A549 (cell line): ENCODE results near the gene PEX10. TPM values are rescaled to one million over a fixed set of nuclear protein-coding genes. Genes with fewer than 3 reads are reported as not detected.

Experiments used
- ATAC-seq, 2 experiments: fragments of 200-7000 bp in 1 of 2; fragments of >200 bp in 1 of 2; cut with Nextera tagmentation in 1 of 2; cut with Tn5 transposase in 1 of 2; 3 replicates each; pipeline versions ENCODE4 v1.8.0 to v1.9.1; 2018 to 2020; ENCODE audit warnings: mild to moderate bottlenecking in 1 of 2, moderate library complexity in 1 of 2
- CTCF ChIA-PET: fragments of 300-600 bp; sonication (Branson Sonifier 250); formaldehyde crosslinking; extraction: SDS; loops from one replicate; lab custom pipeline; 2021; ENCODE audit warnings: antibody characterized with exemption, inconsistent platforms; lab: Yijun Ruan, JAX
- POLR2A ChIA-PET: fragments of 350-600 bp; formaldehyde crosslinking; extraction: SDS; loops from one replicate; lab custom pipeline; 2021; ENCODE audit warnings: antibody characterized with exemption, inconsistent platforms; lab: Yijun Ruan, JAX
- DNase-seq, 2 experiments: peaks; one replicate each; pipeline versions ENCODE4 v3.0.0 to v3.0.0-alpha.2; 2011 to 2016; ENCODE audit warnings: low read depth in 1 of 2, low spot score in 1 of 2
- FAIRE-seq: peaks from 2 replicates; lab custom pipeline; 2011; peaks lifted over from hg19 to GRCh38; lab: Jason Lieb, UNC
- H3K27ac ChIP-seq, 2 experiments: fragments of >200 bp; sonication (Bioruptor Twin); formaldehyde crosslinking; 3 replicates each; pipeline ENCODE4 v1.5.1; 2016 to 2017
- H3K4me1 ChIP-seq: fragments of >200 bp; sonication (Bioruptor Twin); formaldehyde crosslinking; 3 replicates; pipeline ENCODE4 v1.6.1; 2016
- H3K4me2 ChIP-seq: fragments of >200 bp; sonication (Bioruptor Twin); formaldehyde crosslinking; 3 replicates; pipeline ENCODE4 v1.6.1; 2016
- H3K4me3 ChIP-seq: fragments of >200 bp; sonication (Bioruptor Twin); formaldehyde crosslinking; 3 replicates; pipeline ENCODE4 v1.5.1; 2016
- H3K9me3 ChIP-seq: fragments of >200 bp; sonication (Bioruptor Twin); formaldehyde crosslinking; 3 replicates; pipeline ENCODE4 v1.6.1; 2016
- BCL3 ChIP-seq: fragments of >200 bp; sonication (Bioruptor Twin); formaldehyde crosslinking; IDR thresholded peaks from 3 replicates; pipeline ENCODE4 v1.6.1; 2016
- BHLHE40 ChIP-seq: IDR thresholded peaks from 2 replicates; pipeline ENCODE4 v1.6.1; 2012; ENCODE audit warnings: low read depth, low read length, inconsistent platforms
- CEBPB ChIP-seq, 2 experiments: fragments of >200 bp in 1 of 2; sonication (Bioruptor Twin) in 1 of 2; formaldehyde crosslinking in 1 of 2; IDR thresholded peaks; 2 replicates each; pipeline ENCODE4 v1.6.1; 2012 to 2016
- CTCF ChIP-seq: fragments of >200 bp; sonication (Bioruptor Twin); formaldehyde crosslinking; IDR thresholded peaks from 3 replicates; pipeline ENCODE4 v1.5.1; 2016
- E2F6 ChIP-seq: IDR thresholded peaks from 2 replicates; pipeline ENCODE4 v1.6.1; 2012; ENCODE audit warnings: low read depth, borderline replicate concordance
- EHF ChIP-seq: fragments of 250-450 bp; sonication (Bioruptor Pico); IDR thresholded peaks from 2 replicates; pipeline ENCODE4 v1.5.0; 2020; ENCODE audit warnings: mild to moderate bottlenecking
- FOXS1 ChIP-seq: fragments of 250-450 bp; sonication (Bioruptor Pico); IDR thresholded peaks from 2 replicates; pipeline ENCODE4 v1.5.0; 2020; ENCODE audit warnings: mild to moderate bottlenecking, moderate library complexity
- HOXB13 ChIP-seq: fragments of 250-450 bp; sonication (Bioruptor Pico); IDR thresholded peaks from 2 replicates; pipeline ENCODE4 v1.5.0; 2020; ENCODE audit warnings: low read depth, mild to moderate bottlenecking, moderate library complexity
- KDM1A ChIP-seq: fragments of 200-600 bp; sonication (generic); IDR thresholded peaks from 2 replicates; pipeline ENCODE4 v1.6.1; 2016; ENCODE audit warnings: low read depth, mild to moderate bottlenecking
- KDM5A ChIP-seq: fragments of 200-600 bp; sonication (generic); IDR thresholded peaks from 2 replicates; pipeline ENCODE4 v1.6.1; 2016; ENCODE audit warnings: antibody characterized with exemption, mild to moderate bottlenecking
- MAFK ChIP-seq: fragments of 450-650 bp; IDR thresholded peaks from 2 replicates; pipeline ENCODE4 v1.6.1; 2014; ENCODE audit not compliant: partially characterized antibody
- MYC ChIP-seq: IDR thresholded peaks from 2 replicates; pipeline ENCODE4 v1.6.1; 2012; ENCODE audit warnings: mild to moderate bottlenecking, inconsistent platforms, low read length, improper control_type of control experiment, borderline replicate concordance
- NFE2L2 ChIP-seq: fragments of 150-350 bp; conservative IDR thresholded peaks from 2 replicates; pipeline ENCODE4 v1.6.1; 2014; ENCODE audit warnings: low read length
- PHF8 ChIP-seq: fragments of 200-600 bp; sonication (generic); IDR thresholded peaks from 2 replicates; pipeline ENCODE4 v1.6.1; 2016; ENCODE audit warnings: low read depth, mild to moderate bottlenecking, antibody characterized with exemption, moderate library complexity, borderline replicate concordance
- POLR2A ChIP-seq: IDR thresholded peaks from 2 replicates; pipeline ENCODE4 v1.6.1; 2012; ENCODE audit warnings: mild to moderate bottlenecking, low read length
- RAD21 ChIP-seq, 2 experiments: fragments of >200 bp in 1 of 2; sonication (Bioruptor Twin) in 1 of 2; formaldehyde crosslinking in 1 of 2; IDR thresholded peaks in 1 of 2; conservative IDR thresholded peaks in 1 of 2; 2 replicates in 1 of 2; 3 replicates in 1 of 2; pipeline ENCODE4 v1.6.1; 2012 to 2018; ENCODE audit warnings: inconsistent platforms in 1 of 2
- REST ChIP-seq: fragments of 200-600 bp; sonication (generic); IDR thresholded peaks from 2 replicates; pipeline ENCODE4 v1.6.1; 2016; ENCODE audit warnings: antibody characterized with exemption, mild to moderate bottlenecking, moderate library complexity
- SREBF2 ChIP-seq: fragments of 450-650 bp; IDR thresholded peaks from 2 replicates; pipeline ENCODE4 v1.6.1; 2014; ENCODE audit warnings: mild to moderate bottlenecking, moderate library complexity
- TFCP2L1 ChIP-seq: fragments of 250-450 bp; sonication (Bioruptor Pico); IDR thresholded peaks from 2 replicates; pipeline ENCODE4 v1.5.0; 2021; ENCODE audit warnings: mild to moderate bottlenecking
- WGBS: methylation state at CpG from one replicate; pipeline ENCODE4 v1.1.6; 2017; ENCODE audit errors: missing lambda C conversion rate; 5-methylcytosine and 5-hydroxymethylcytosine counted together
- polyA plus RNA-seq, 4 experiments: library from polyadenylated mRNA; depleted of rRNA in 3 of 4; stranded (reverse); fragments of >200 nt; fragmentation: RNase III in 1 of 4; extraction: RNeasy Plus Mini Kit Qiagen cat#74134 plus additional on column Dnase treatment in 1 of 4; gene quantifications; 2 replicates in 3 of 4; 3 replicates in 1 of 4; pipeline ENCODE4 v1.2.3, GENCODE V29; 2011 to 2017

Gene PEX10
- polyA plus RNA-seq, 2 of the 4 experiments (the other 2 are of a cell fraction): 12.3 to 20.2 TPM

- Histone ChIP-seq H3K4me1 (peaks cover 11% of the 10 kb centered on the region), H3K4me2 (no peak overlapping the region), H3K4me3 (no peak overlapping the region), H3K27ac (no peak overlapping the region), H3K9me3 (no peaks in the 10 kb centered on the region)
- POLR2A ChIA-PET: no interaction called here
- CTCF ChIA-PET: interaction anchor here (0.5 to 7.2 kb wide), 5 partner anchors 14 to 370 kb away, joined by 3 to 63 read pairs (median 3); no protein-coding TSS in a partner anchor
- no peak for ATAC-seq
- no peak for FAIRE-seq
- no peak for TF ChIP-seq HOXB13
- no peak for TF ChIP-seq MAFK
- TF ChIP-seq FOXS1: no peak
- no peak for TF ChIP-seq PHF8
- TF ChIP-seq EHF (CRISPR knock-in tag): no peak
- TF ChIP-seq CTCF: no peak
- TF ChIP-seq RAD21 (conservative IDR thresholded peaks at IDR 0.05 in 1 of 2, IDR thresholded peaks at IDR 0.05 in 1 of 2): no peak
- no peak for TF ChIP-seq BHLHE40
- TF ChIP-seq REST: no peak
- TF ChIP-seq KDM5A: no peak
- no peak for TF ChIP-seq CEBPB (IDR thresholded peaks at IDR 0.05)
- TF ChIP-seq SREBF2: no peak
- no peak for TF ChIP-seq TFCP2L1 (CRISPR knock-in tag)
- no peak for TF ChIP-seq POLR2A
- TF ChIP-seq E2F6: no peak
- TF ChIP-seq KDM1A: no peak
- no peak for TF ChIP-seq BCL3
- TF ChIP-seq NFE2L2: no peak
- no peak for DNase-seq
- WGBS: 57% methylated on average over 8 of the region's 12 CpGs
Observed at GRCh38 chr1:2416403-2416802, 4.0 kb upstream of the PEX10 start.

GRCh38 chr1:2415801-2416208 is 3.4 kb upstream of the PEX10 start:
- POLR2A ChIA-PET: no interaction called here
- Histone ChIP-seq H3K9me3 (no peaks in the 10 kb centered on the region), H3K4me1 (peaks cover 16% of the 10 kb centered on the region), H3K4me3 (no peak overlapping the region), H3K4me2 (no peak overlapping the region)
- whole genome bisulfite sequencing: 89% methylated on average over 10 of the region's 19 CpGs
- CTCF ChIA-PET: interaction anchor here (0.9 to 7.2 kb wide), 5 partner anchors 15 to 1009 kb away, joined by 3 to 63 read pairs (median 3); no protein-coding TSS in a partner anchor
- FAIRE-seq (no peak), DNase-seq (no peak)
- TF ChIP-seq MYC: no peak
- TF ChIP-seq REST: no peak
- no peak for TF ChIP-seq RAD21 (conservative IDR thresholded peaks at IDR 0.05 in 1 of 2, IDR thresholded peaks at IDR 0.05 in 1 of 2)
- TF ChIP-seq, all 56 proteins: peak for 0
- H3K27ac ChIP-seq: no peak overlapping the region
- no peak for ATAC-seq
